Panc1 (cell line): ENCODE measurements around the gene FSTL4. TPM values are rescaled to one million over a fixed set of nuclear protein-coding genes. Genes with fewer than 3 reads are reported as not detected.

Source experiments
- ATAC-seq: fragments of 200-7000 bp; cut with Tn5 transposase; 2 replicates; pipeline ENCODE4 v1.9.1; 2020; ENCODE audit warnings: mild to moderate bottlenecking, moderate library complexity
- BruUV-seq: library from RNA; stranded (reverse); fragments of 400-500 nt; replicated peaks from 2 replicates; lab custom pipeline; 2021; lab: Mats Ljungman, UMichigan
- CTCF ChIA-PET: fragments of 300-600 bp; sonication (Branson Sonifier 250); formaldehyde crosslinking; loops from one replicate; lab custom pipeline; 2022; ENCODE audit warnings: antibody characterized with exemption; lab: Charles Lee
- POLR2A ChIA-PET: fragments of 300-600 bp; sonication (Branson Sonifier 250); formaldehyde crosslinking; loops from one replicate; lab custom pipeline; 2022; ENCODE audit warnings: antibody characterized with exemption; lab: Charles Lee
- DNase-seq: peaks from one replicate; pipeline ENCODE4 v3.0.0-alpha.2; 2010; ENCODE audit warnings: low read depth, low spot score
- H3K27ac ChIP-seq: 2 replicates; pipeline ENCODE4 v1.5.1; 2011; ENCODE audit warnings: mild to moderate bottlenecking, low read length, inconsistent platforms
- H3K27me3 ChIP-seq: fragments of 200-500 bp; sonication (Bioruptor generic); 2 replicates; pipeline ENCODE4 v1.6.0; 2014; ENCODE audit warnings: low read length, inconsistent platforms; ENCODE audit not compliant: control insufficient read depth, insufficient read depth
- H3K36me3 ChIP-seq: fragments of 200-500 bp; sonication (Bioruptor generic); 2 replicates; pipeline ENCODE4 v1.5.1; 2014; ENCODE audit warnings: inconsistent platforms, mild to moderate bottlenecking, low read length, moderate library complexity; ENCODE audit not compliant: control insufficient read depth, insufficient read depth
- H3K4me1 ChIP-seq: 2 replicates; pipeline ENCODE4 v1.5.1; 2011; ENCODE audit warnings: inconsistent platforms, mild to moderate bottlenecking, low read length, moderate library complexity; ENCODE audit not compliant: control insufficient read depth, insufficient read depth
- H3K4me3 ChIP-seq, 2 experiments: 2 replicates each; pipeline ENCODE4 v1.5.1; 2011 to 2012; ENCODE audit warnings: low read depth in 2 of 2, low read length in 2 of 2, mild to moderate bottlenecking in 2 of 2, inconsistent platforms in 1 of 2, moderate library complexity in 1 of 2
- H3K9me3 ChIP-seq: fragments of 200-500 bp; sonication (Bioruptor generic); 2 replicates; pipeline ENCODE4 v1.5.1; 2014; ENCODE audit warnings: low read depth, mild to moderate bottlenecking, inconsistent platforms, low read length, moderate library complexity; ENCODE audit not compliant: control insufficient read depth, insufficient read depth
- POLR2AphosphoS5 ChIP-seq: IDR thresholded peaks from 2 replicates; pipeline ENCODE4 v1.6.1; 2012; ENCODE audit warnings: mild to moderate bottlenecking, low read depth, low read length, moderate library complexity
- SIN3A ChIP-seq: IDR thresholded peaks from 2 replicates; pipeline ENCODE4 v1.6.1; 2012; ENCODE audit warnings: low read depth, mild to moderate bottlenecking, low read length, moderate library complexity, borderline replicate concordance; ENCODE audit not compliant: insufficient read depth
- TCF7L2 ChIP-seq: IDR thresholded peaks from 2 replicates; pipeline ENCODE4 v1.6.1; 2011; ENCODE audit warnings: mild to moderate bottlenecking, low read depth, low read length, inconsistent platforms
- in situ Hi-C: cut with HindIII; loops from 2 replicates; pipeline ENCODE4 v1.10.0; 2016; ENCODE audit warnings: low sequenced_read_pairs, low pct_unique_long_range_greater_than_20kb
- intact Hi-C: fragments of 100-400 bp; cut with micrococcal nuclease; formaldehyde crosslinking; loops from one replicate; pipeline ENCODE4 v1.10.0; 2022; ENCODE audit not compliant: unreplicated experiment
- total RNA-seq: library from RNA; stranded (reverse); gene quantifications from one replicate; pipeline ENCODE4 v1.2.1, GENCODE V29; 2021; ENCODE audit not compliant: unreplicated experiment
- TF ChIP-seq, protein P1 (sequence below): fragments of 450-650 bp; IDR thresholded peaks from 2 replicates; pipeline ENCODE4 v1.5.1; 2017; ENCODE audit warnings: mild to moderate bottlenecking
- TF ChIP-seq, protein P2 (sequence below), 2 experiments: IDR thresholded peaks; 2 replicates each; pipeline ENCODE4 v1.6.1; 2011 to 2012; ENCODE audit warnings: low read depth in 2 of 2, control low read depth in 1 of 2, low read length in 1 of 2, mild to moderate bottlenecking in 1 of 2, moderate library complexity in 1 of 2; ENCODE audit not compliant: insufficient read depth in 1 of 2

Gene FSTL4
- total RNA-seq, 1 experiment from 2014 or later = 0.18 TPM

DNA sequence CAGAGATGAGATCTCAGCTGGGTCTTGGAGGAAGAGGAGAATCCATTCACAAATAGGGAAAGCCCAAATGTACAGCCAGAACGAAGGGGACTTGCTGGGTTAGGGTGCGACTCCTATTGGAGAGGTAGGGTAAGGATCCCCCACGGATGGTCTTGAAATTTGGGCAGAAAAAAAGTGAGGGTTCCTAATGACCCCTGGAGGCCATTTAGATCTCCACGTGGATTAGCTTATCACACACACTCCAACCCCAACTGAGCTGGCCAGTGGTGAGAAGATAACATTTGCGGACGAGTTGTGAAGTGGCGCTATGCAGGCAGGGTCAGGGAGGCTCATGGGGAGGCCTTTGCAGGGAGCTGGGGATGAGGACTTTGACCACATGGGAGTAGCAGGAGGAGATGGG, 86.0 kb downstream of the FSTL4 start:
- ChIA-PET CTCF (no interaction called here), POLR2A (interaction anchor here (0.6 kb wide), 1 partner anchor 18 kb away, joined by 4 read pairs; no protein-coding TSS in a partner anchor)
- Histone ChIP-seq H3K4me3 (no peak overlapping the region), H3K27me3 (peaks cover 16% of the 10 kb centered on the region), H3K4me1 (no peaks in the 10 kb centered on the region), H3K27ac (no peak overlapping the region), H3K36me3 (no peaks in the 10 kb centered on the region), H3K9me3 (no peaks in the 10 kb centered on the region)
- in situ Hi-C loops (no loop called here), intact Hi-C loops (no loop called here)
- no peak for ATAC-seq
- DNase-seq = no peak
- no TSS peak for BruUV-seq
- no peak for TF ChIP-seq SIN3A
- TF ChIP-seq, protein P1, sequence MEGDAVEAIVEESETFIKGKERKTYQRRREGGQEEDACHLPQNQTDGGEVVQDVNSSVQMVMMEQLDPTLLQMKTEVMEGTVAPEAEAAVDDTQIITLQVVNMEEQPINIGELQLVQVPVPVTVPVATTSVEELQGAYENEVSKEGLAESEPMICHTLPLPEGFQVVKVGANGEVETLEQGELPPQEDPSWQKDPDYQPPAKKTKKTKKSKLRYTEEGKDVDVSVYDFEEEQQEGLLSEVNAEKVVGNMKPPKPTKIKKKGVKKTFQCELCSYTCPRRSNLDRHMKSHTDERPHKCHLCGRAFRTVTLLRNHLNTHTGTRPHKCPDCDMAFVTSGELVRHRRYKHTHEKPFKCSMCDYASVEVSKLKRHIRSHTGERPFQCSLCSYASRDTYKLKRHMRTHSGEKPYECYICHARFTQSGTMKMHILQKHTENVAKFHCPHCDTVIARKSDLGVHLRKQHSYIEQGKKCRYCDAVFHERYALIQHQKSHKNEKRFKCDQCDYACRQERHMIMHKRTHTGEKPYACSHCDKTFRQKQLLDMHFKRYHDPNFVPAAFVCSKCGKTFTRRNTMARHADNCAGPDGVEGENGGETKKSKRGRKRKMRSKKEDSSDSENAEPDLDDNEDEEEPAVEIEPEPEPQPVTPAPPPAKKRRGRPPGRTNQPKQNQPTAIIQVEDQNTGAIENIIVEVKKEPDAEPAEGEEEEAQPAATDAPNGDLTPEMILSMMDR = no peak
- TF ChIP-seq TCF7L2 = no peak
- TF ChIP-seq POLR2AphosphoS5 = no peak
- TF ChIP-seq, protein P2, sequence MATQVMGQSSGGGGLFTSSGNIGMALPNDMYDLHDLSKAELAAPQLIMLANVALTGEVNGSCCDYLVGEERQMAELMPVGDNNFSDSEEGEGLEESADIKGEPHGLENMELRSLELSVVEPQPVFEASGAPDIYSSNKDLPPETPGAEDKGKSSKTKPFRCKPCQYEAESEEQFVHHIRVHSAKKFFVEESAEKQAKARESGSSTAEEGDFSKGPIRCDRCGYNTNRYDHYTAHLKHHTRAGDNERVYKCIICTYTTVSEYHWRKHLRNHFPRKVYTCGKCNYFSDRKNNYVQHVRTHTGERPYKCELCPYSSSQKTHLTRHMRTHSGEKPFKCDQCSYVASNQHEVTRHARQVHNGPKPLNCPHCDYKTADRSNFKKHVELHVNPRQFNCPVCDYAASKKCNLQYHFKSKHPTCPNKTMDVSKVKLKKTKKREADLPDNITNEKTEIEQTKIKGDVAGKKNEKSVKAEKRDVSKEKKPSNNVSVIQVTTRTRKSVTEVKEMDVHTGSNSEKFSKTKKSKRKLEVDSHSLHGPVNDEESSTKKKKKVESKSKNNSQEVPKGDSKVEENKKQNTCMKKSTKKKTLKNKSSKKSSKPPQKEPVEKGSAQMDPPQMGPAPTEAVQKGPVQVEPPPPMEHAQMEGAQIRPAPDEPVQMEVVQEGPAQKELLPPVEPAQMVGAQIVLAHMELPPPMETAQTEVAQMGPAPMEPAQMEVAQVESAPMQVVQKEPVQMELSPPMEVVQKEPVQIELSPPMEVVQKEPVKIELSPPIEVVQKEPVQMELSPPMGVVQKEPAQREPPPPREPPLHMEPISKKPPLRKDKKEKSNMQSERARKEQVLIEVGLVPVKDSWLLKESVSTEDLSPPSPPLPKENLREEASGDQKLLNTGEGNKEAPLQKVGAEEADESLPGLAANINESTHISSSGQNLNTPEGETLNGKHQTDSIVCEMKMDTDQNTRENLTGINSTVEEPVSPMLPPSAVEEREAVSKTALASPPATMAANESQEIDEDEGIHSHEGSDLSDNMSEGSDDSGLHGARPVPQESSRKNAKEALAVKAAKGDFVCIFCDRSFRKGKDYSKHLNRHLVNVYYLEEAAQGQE (IDR thresholded peaks at IDR 0.05; ENCODE audit: insufficient read depth in 1 of 2, low read depth in 2 of 2, low read length in 1 of 2) = no peak

DNA sequence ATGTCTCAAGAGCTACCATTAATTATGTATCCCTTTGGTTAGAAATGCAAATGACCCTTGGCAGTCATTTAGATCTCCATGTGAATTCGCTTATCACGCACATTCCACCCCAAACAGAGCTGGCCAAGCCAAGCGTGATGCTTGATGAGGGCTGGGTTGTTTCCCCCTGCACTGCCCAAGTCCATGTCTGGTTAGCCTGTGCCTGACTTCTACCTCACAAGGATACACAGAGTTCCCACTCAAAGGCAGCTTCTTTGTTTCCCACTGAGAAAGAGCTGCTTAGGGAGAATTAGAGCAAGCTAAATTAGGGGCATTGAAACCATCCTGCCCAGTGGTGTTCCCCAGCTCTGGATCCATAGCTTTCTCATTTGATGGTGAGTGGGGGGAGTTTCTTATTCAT, 87.2 kb downstream of the FSTL4 start:
- POLR2A ChIA-PET = no interaction called here
- no TSS peak for BruUV-seq
- intact Hi-C loops = no loop called here

More for the DNA sequence above, 87.2 kb downstream of the FSTL4 start:
- Histone ChIP-seq H3K4me1 (no peaks in the 10 kb centered on the region), H3K4me3 (no peak overlapping the region), H3K36me3 (no peaks in the 10 kb centered on the region), H3K9me3 (no peaks in the 10 kb centered on the region), H3K27me3 (peaks cover 23% of the 10 kb centered on the region), H3K27ac (no peak overlapping the region)
- in situ Hi-C loops = no loop called here
- no peak for TF ChIP-seq TCF7L2
- TF ChIP-seq, protein P2 (IDR thresholded peaks at IDR 0.05; ENCODE audit: insufficient read depth in 1 of 2, low read depth in 2 of 2, low read length in 1 of 2) = no peak
- TF ChIP-seq SIN3A = no peak
- TF ChIP-seq, protein P1 = no peak
- TF ChIP-seq POLR2AphosphoS5 = no peak
- ATAC-seq (no peak), DNase-seq (no peak)
- CTCF ChIA-PET = no interaction called here
